ENCODE data around the gene SNX32.

Gene SNX32

DNA sequence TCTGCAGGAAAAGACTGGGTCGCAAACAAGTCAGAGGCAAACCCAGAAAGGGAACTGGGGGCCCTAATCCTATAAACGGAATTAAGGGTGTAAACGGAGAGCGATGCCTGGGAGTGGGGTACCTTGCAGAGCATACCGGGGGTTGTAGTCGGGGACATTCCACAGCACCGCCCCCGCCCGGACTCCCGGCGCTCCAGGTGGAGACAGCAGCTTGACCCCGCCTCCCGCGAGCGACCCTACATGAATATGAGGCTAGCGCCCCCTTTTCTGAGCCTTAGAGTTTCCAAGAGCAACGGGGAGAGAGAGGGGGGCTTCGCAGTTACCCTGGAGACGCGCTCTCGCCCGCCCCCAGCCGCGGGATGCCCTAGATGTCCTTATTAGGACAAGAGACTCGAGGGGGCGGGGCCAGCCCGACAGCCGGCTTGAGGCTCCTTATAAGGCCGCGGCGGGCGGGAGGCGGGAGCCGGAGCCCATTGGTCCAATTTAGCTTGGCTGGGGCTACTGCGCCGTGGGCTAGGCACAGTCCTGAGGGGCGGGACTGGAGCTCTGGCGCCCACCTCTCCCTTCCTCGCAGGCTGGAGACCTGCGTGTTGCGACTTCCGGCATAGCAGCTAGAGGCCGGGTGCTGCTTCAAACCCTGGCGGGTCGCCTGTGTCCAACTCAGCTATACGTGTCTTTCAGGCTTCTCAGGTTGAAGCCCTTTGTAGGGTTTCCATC, 25.5 kb downstream of the SNX32 start:
- Histone ChIP-seq H3K9ac (ENCODE audit: low read length in 2 of 2) (peak overlapping the region; percentile 90 to 100), H3K27me3 (ENCODE audit: control insufficient read depth in 1 of 2, insufficient read depth in 2 of 2, low read length in 2 of 2) (no peaks in the 10 kb centered on the region), H3K36me3 (ENCODE audit: control insufficient read depth in 2 of 2, insufficient read depth in 2 of 2, low read length in 2 of 2) (peaks cover 31 to 39% of the 10 kb centered on the region in 2 donors), H3K9me3 (ENCODE audit: control insufficient read depth in 2 of 2, low read length in 2 of 2) (no peaks in the 10 kb centered on the region), H3K4me3 (ENCODE audit: low read length in 2 of 2) (peak overlapping the region; percentile 91 to 98), H3K27ac (ENCODE audit: low read length) (peak overlapping the region; percentile 100), H3K4me1 (ENCODE audit: control insufficient read depth, insufficient read depth, low read length) (peaks cover 68% of the 10 kb centered on the region)

DNA sequence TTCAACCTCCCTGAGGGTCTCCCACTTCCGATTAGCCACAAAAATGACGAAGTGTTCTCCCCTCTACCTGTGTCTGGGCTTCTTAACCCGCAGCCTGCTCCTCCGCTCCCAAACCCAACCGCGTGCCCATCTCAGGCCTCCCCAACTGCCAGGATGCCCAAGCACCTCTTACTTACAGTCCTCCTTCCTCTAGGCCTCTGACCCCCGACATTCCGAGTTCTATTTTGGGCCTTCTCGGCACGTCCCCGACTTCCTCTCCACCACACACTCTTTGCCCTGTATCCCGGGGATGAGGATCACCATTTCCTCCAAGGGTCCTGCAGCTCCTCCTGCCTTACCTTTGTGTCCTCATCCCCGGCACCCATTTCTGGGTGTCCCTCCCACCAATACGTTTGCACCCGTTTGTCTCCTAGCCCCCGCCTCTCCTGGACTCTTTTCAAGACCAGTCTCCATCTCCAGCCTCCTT, 26.1 kb downstream of the SNX32 start:
- Histone ChIP-seq H3K36me3 (ENCODE audit: control insufficient read depth in 2 of 2, insufficient read depth in 2 of 2, low read length in 2 of 2) (peaks cover 29 to 40% of the 10 kb centered on the region in 2 donors), H3K27me3 (ENCODE audit: control insufficient read depth in 1 of 2, insufficient read depth in 2 of 2, low read length in 2 of 2) (no peaks in the 10 kb centered on the region), H3K9me3 (ENCODE audit: control insufficient read depth in 2 of 2, low read length in 2 of 2) (no peaks in the 10 kb centered on the region), H3K4me1 (ENCODE audit: control insufficient read depth, insufficient read depth, low read length) (peaks cover 66% of the 10 kb centered on the region), H3K4me3 (ENCODE audit: low read length in 2 of 2) (peak overlapping the region; percentile 87 to 98), H3K27ac (ENCODE audit: low read length) (peak overlapping the region; percentile 100), H3K9ac (ENCODE audit: low read length in 2 of 2) (peak overlapping the region; percentile 85 to 98)

DNA sequence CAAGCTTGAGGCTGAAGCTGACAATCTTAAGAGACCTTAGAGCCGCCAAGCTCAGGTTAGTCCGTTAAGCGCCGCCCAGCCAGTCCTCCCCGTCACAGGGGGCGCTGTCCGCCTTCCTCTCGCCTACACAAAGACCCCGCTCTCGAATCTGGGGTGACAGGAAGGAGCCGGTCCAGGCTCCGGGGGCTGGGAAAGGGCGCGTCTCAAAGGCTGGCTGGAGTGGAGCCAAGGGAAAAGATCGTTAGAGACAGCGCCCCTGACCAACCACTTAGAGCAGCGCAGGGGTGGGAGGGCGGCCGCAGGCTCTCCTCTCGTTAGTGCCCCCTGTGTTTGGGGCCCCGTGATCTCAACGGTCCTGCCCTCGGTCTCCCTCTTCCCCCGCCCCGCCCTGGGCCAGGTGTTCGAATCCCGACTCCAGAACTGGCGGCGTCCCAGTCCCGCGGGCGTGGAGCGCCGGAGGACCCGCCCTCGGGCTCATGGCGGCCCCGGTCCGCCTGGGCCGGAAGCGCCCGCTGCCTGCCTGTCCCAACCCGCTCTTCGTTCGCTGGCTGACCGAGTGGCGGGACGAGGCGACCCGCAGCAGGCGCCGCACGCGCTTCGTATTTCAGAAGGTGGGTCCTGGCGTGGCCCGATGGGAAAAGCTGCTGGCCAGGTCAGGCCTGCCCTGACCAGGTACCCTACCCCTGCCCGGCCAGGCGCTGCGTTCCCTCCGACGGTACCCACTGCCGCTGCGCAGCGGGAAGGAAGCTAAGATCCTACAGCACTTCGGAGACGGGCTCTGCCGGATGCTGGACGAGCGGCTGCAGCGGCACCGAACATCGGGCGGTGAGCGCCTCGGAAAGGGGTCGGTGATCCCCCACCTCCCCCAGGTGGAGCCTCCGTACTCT, 26.8 kb downstream of the SNX32 start, which contains the start of gene MUS81:
Gene MUS81, plus strand, starts transcription at position 156 of the 887 bp plus-strand sequence. Its CDS starts 321 bp downstream, at position 477.
- H3K36me3 ChIP-seq (ENCODE audit: control insufficient read depth in 2 of 2, insufficient read depth in 2 of 2, low read length in 2 of 2), result peaks cover 30 to 40% of the 10 kb centered on the region in 2 donors

DNA sequence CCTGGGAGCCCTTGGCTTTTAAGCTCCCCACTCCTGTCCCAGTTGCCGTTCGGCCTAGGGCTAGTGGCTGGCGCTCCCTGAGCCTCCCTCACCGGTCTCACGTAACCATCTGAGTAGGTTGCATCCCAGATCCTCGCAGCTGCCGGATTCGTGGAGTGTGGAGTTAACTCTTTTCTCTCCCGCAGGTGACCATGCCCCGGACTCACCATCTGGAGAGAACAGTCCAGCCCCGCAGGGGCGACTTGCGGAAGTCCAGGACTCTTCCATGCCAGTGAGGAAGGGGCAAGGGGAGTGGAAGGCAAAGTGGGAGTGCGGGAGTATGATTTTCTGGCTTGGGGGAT, 27.4 kb downstream of the SNX32 start:
- peaks cover 55% of the 10 kb centered on the region for H3K4me1 ChIP-seq (ENCODE audit: control insufficient read depth, insufficient read depth, low read length)
- H3K36me3 ChIP-seq (ENCODE audit: control insufficient read depth in 2 of 2, insufficient read depth in 2 of 2, low read length in 2 of 2), result peaks cover 25 to 40% of the 10 kb centered on the region in 2 donors

More for the DNA sequence above, 26.8 kb downstream of the SNX32 start, which contains the start of gene MUS81:
- peak within 1 kb of the TSS; percentile 90 to 100 for H3K9ac ChIP-seq (ENCODE audit: low read length in 2 of 2)
- H3K27ac ChIP-seq (ENCODE audit: low read length), result peak within 1 kb of the TSS; percentile 100
- no peaks in the 10 kb centered on the region for H3K27me3 ChIP-seq (ENCODE audit: control insufficient read depth in 1 of 2, insufficient read depth in 2 of 2, low read length in 2 of 2)
- peak within 1 kb of the TSS; percentile 91 to 98 for H3K4me3 ChIP-seq (ENCODE audit: low read length in 2 of 2)
- H3K4me1 ChIP-seq (ENCODE audit: control insufficient read depth, insufficient read depth, low read length), result peaks cover 61% of the 10 kb centered on the region
- H3K9me3 ChIP-seq (ENCODE audit: control insufficient read depth in 2 of 2, low read length in 2 of 2), result no peaks in the 10 kb centered on the region

DNA sequence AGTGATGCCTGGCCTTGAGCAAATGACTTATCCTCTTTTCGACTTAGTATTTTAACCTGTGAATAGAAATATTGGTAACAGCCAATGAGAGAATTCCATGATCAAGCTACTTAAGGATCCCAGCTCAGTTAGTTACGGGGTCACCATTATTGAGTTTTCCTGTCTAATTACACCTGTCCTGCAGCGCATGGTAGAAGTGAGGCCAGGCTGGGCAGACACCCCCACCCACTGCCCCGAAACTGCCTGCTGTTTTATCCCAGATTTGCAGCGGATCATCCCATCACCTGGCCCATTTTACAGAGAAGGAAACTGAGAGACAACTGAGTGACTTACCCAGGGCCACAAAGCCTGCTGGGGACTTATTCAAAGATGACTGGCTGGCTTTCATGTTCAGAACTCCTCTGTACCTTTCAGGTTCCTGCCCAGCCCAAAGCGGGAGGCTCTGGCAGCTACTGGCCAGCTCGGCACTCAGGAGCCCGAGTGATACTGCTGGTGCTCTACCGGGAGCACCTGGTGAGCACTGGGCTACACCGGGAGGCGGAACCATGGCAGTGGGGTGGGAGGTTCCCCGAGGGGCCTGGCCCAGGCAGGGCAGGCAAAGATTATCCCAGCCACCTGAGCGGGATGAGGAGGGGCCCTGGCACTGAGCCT, 27.9 kb downstream of the SNX32 start:
- no peaks in the 10 kb centered on the region for H3K9me3 ChIP-seq (ENCODE audit: control insufficient read depth in 2 of 2, low read length in 2 of 2)
- H3K27ac ChIP-seq (ENCODE audit: low read length), result peak overlapping the region; percentile 100
- H3K27me3 ChIP-seq (ENCODE audit: control insufficient read depth in 1 of 2, insufficient read depth in 2 of 2, low read length in 2 of 2), result no peaks in the 10 kb centered on the region
- peak overlapping the region; percentile 87 to 98 for H3K4me3 ChIP-seq (ENCODE audit: low read length in 2 of 2)
- H3K9ac ChIP-seq (ENCODE audit: low read length in 2 of 2), result peak overlapping the region; percentile 85 to 98
- peaks cover 51% of the 10 kb centered on the region for H3K4me1 ChIP-seq (ENCODE audit: control insufficient read depth, insufficient read depth, low read length)
- H3K36me3 ChIP-seq (ENCODE audit: control insufficient read depth in 2 of 2, insufficient read depth in 2 of 2, low read length in 2 of 2), result peaks cover 25 to 40% of the 10 kb centered on the region in 2 donors

More for the DNA sequence above, 27.4 kb downstream of the SNX32 start:
- Histone ChIP-seq H3K4me3 (ENCODE audit: low read length in 2 of 2) (peak overlapping the region; percentile 87 to 98), H3K27ac (ENCODE audit: low read length) (peak overlapping the region; percentile 100), H3K9me3 (ENCODE audit: control insufficient read depth in 2 of 2, low read length in 2 of 2) (no peaks in the 10 kb centered on the region), H3K27me3 (ENCODE audit: control insufficient read depth in 1 of 2, insufficient read depth in 2 of 2, low read length in 2 of 2) (no peaks in the 10 kb centered on the region), H3K9ac (ENCODE audit: low read length in 2 of 2) (peak overlapping the region; percentile 85 to 98)

DNA sequence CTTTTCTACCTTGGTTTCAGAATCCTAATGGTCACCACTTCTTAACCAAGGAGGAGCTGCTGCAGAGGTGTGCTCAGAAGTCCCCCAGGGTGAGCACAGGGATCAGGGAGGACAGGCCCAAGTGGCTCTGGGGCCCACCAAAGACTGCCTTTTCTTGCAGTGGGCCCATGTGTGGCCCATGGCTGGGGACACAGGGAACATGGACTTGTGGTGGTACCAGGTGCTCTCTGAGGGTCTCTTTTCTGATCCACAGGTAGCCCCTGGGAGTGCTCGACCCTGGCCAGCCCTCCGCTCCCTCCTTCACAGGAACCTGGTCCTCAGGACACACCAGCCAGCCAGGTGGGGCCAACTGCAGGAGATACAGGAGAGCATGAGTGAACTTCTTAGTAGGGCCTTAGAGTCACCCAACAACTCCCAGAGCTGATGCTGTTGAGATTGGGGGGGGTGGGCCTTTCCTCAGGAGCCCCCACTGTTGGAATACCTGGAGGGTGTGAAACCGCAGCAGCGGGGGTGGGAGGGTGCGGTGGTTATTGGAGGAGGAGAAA, 28.5 kb downstream of the SNX32 start:
- Histone ChIP-seq H3K9me3 (ENCODE audit: control insufficient read depth in 2 of 2, low read length in 2 of 2) (no peaks in the 10 kb centered on the region), H3K36me3 (ENCODE audit: control insufficient read depth in 2 of 2, insufficient read depth in 2 of 2, low read length in 2 of 2) (peaks cover 30 to 45% of the 10 kb centered on the region in 2 donors), H3K4me1 (ENCODE audit: control insufficient read depth, insufficient read depth, low read length) (peaks cover 49% of the 10 kb centered on the region), H3K27ac (ENCODE audit: low read length) (peak overlapping the region; percentile 100), H3K4me3 (ENCODE audit: low read length in 2 of 2) (peak overlapping the region in 1 of 2 donors; percentile 98), H3K27me3 (ENCODE audit: control insufficient read depth in 1 of 2, insufficient read depth in 2 of 2, low read length in 2 of 2) (no peaks in the 10 kb centered on the region), H3K9ac (ENCODE audit: low read length in 2 of 2) (peak overlapping the region; percentile 21 to 85)

DNA sequence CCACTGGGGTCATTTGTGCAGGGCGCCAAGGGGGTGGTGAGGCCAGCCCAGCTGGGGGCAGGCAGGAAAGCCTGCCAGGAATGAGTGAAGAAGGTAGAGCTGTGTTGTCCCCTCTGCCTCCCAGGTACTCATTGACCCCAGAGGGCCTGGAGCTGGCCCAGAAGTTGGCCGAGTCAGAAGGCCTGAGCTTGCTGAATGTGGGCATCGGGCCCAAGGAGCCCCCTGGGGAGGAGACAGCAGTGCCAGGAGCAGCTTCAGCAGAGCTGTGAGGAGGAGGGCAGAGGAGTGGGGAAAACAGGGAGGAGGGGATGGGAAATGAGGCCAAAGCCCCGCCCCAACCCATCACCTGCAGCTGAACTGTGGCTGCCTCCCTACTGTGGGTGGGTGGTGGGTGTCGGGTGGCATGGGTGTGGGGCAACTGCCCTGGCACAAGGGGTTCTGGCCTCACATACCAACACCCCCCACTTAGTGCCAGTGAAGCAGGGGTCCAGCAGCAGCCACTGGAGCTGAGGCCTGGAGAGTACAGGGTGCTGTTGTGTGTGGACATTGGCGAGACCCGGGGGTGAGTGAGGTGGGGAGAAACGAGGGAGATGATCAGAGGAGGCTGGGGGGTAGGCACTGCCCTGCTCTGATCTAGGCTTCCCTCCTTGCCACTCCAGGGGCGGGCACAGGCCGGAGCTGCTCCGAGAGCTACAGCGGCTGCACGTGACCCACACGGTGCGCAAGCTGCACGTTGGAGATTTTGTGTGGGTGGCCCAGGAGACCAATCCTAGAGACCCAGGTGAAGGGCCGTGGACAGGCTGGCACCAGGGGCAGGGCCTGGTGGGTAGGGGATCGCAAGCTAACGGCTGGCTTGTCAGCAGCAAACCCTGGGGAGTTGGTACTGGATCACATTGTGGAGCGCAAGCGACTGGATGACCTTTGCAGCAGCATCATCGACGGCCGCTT, 29.5 kb downstream of the SNX32 start:
- Histone ChIP-seq H3K4me3 (ENCODE audit: low read length in 2 of 2) (no peak overlapping the region), H3K9ac (ENCODE audit: low read length in 2 of 2) (peak overlapping the region in 1 of 2 donors; percentile 29), H3K27me3 (ENCODE audit: control insufficient read depth in 1 of 2, insufficient read depth in 2 of 2, low read length in 2 of 2) (no peaks in the 10 kb centered on the region), H3K4me1 (ENCODE audit: control insufficient read depth, insufficient read depth, low read length) (peaks cover 51% of the 10 kb centered on the region), H3K27ac (ENCODE audit: low read length) (peak overlapping the region; percentile 100), H3K36me3 (ENCODE audit: control insufficient read depth in 2 of 2, insufficient read depth in 2 of 2, low read length in 2 of 2) (peaks cover 34 to 48% of the 10 kb centered on the region in 2 donors), H3K9me3 (ENCODE audit: control insufficient read depth in 2 of 2, low read length in 2 of 2) (no peaks in the 10 kb centered on the region)

DNA sequence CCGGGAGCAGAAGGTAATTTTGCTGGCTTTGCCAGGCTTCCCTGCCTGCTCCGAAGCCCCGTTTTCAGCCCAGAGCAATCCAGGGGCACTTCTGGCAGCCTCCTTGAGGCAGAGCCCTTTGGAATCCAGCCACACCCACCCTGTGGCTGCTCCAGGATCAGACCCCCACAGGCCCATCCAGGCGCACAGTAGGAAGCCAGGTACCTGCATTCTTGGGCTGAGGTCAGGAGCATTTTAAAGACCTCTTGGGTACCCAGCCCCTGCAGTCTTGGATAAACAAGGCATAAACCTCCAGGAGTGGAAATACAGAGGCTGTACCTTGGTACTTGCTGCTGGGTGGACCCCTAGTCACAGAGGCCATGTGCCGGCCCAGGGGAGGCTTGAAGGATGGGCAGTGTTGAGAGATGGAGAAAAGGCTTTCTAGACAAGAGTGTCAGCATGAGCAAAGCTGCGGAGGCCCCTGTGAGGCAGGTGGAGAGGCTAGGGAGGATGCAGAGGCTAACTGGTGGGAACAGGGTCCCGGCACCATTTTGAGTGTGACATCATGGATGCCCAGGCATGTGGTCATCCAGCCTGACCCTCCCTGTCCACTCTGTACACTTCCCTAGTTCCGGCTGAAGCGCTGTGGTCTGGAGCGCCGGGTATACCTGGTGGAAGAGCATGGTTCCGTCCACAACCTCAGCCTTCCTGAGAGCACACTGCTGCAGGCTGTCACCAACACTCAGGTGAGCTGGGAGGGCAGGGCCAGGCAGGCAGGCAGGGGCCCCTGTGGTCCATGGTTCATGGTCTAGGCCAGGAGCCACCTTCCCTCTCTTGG, 30.3 kb downstream of the SNX32 start:
- Histone ChIP-seq H3K36me3 (ENCODE audit: control insufficient read depth in 2 of 2, insufficient read depth in 2 of 2, low read length in 2 of 2) (peaks cover 43 to 56% of the 10 kb centered on the region in 2 donors), H3K4me3 (ENCODE audit: low read length in 2 of 2) (no peak overlapping the region), H3K27ac (ENCODE audit: low read length) (peak overlapping the region; percentile 100), H3K27me3 (ENCODE audit: control insufficient read depth in 1 of 2, insufficient read depth in 2 of 2, low read length in 2 of 2) (no peaks in the 10 kb centered on the region), H3K4me1 (ENCODE audit: control insufficient read depth, insufficient read depth, low read length) (peaks cover 47% of the 10 kb centered on the region), H3K9me3 (ENCODE audit: control insufficient read depth in 2 of 2, low read length in 2 of 2) (no peaks in the 10 kb centered on the region), H3K9ac (ENCODE audit: low read length in 2 of 2) (peak overlapping the region in 1 of 2 donors; percentile 5)
